HG02610 (cell line): ENCODE data around the gene THRA.
"Not testable (repeated sequence)": the region's sequence is repeated elsewhere in the genome, so short reads cannot be mapped to it uniquely, and the experiment has no call there.

ENCODE experiments used
- ATAC-seq: cut with Tn5 transposase; IDR thresholded peaks from one replicate; pipeline ENCODE4 v1.9.1; 2021; ENCODE audit warnings: mild to moderate bottlenecking, moderate library complexity; ENCODE audit not compliant: unreplicated experiment

The THRA gene

DNA sequence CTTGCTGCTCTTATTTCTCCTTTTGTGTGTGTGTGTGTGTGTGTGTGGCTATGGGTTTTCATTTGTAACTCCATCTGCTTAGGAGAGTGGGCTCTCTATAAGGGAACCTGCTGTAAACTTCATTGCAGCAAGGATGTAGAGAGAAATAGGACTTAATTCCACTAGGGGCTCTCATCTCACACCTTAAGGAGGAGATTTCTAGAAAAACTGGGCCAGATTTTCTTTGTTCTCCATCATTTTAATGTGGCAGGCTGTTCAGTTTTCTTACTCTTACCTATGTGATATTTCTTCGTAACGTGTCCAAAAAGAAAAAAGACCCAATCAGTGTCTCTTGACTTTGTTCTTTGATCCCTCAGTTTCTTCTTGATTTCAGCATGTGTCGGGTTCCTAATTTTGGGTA lies 73.1 kb downstream of the THRA start:
- ATAC-seq: no peak

DNA sequence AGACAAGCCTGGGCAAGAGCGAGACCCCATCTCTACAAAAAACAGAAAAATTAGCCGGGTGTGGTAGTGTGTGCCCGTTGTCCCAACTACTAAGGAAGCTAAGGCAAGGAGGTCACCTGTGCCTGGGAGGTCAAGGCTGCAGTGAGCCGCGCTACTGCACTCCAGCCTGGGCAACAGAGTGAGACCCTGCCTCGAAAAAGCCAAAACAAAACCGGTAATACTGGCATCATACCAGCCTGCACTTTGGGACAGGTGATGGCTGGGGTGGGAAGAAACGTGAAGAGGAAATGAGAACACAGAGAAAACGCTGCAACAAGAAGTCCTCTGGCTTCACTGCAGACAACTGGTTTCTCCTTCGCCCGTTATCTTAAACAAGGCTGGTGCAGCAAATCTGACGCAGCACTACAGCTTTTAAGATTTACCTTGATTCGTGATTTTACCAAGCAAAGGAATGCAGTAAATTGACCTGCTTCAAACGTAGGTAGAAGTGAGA lies 76.8 kb downstream of the THRA start:
- no peak for ATAC-seq

GRCh38 chr17:40143166-40143565 lies 80.4 kb downstream of the THRA start:
- ATAC-seq: not testable (repeated sequence)
